ENCODE measurements around the gene PTPRO.

Gene PTPRO

GRCh38 chr12:15575671-15576541 is 253.6 kb downstream of the PTPRO start:
- no peak for TF ChIP-seq CTCF (IDR thresholded peaks at IDR 0.05; ENCODE audit: low read depth, low read length)
- no peak overlapping the region for H3K4me3 ChIP-seq (ENCODE audit: low read depth, low read length)

DNA sequence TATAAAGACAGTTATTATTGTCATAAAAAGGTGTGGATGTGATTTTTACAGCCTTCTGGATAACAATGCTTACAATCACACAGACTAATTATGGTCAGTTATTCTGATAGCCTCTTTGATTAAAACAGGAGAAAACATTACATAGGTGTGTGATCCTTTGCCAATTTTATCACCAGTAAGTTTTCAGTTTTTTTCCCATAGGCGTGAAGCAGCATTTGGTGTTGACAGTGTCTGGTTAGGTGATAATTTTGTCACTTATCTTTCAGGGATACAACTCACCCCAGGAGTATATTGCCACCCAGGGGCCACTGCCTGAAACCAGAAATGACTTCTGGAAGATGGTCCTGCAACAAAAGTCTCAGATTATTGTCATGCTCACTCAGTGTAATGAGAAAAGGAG is 258.1 kb downstream of the PTPRO start:
- no peak overlapping the region for H3K4me3 ChIP-seq (ENCODE audit: low read depth, low read length)
- no peak for TF ChIP-seq CTCF (IDR thresholded peaks at IDR 0.05; ENCODE audit: low read depth, low read length)

DNA sequence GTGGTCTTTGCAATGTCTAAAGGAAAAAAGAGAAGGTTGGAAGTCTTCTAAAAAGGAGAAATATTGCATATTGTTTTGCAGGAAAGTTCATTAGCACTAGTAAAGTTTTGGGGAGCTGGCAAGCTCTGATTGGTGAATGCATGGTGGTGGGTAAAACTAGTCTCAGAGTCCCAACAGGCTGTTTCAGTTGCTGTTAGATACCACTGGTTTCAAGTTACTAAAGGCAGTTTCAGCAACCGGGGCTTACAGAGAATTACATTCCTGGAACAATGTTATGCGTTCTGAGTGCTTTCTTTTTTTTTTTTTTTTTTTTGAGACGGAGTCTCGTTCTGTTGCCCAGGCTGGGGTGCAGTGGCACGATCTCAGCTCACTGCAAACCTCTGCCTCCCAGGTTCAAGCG is 258.7 kb downstream of the PTPRO start:
- H3K4me3 ChIP-seq (ENCODE audit: low read depth, low read length), result no peak overlapping the region
- TF ChIP-seq CTCF (IDR thresholded peaks at IDR 0.05; ENCODE audit: low read depth, low read length), result no peak

- TF ChIP-seq CTCF (IDR thresholded peaks at IDR 0.05; ENCODE audit: low read depth, low read length), result no peak
These were observed 261.5 kb downstream of the PTPRO start for GRCh38 chr12:15583804-15584203.

DNA sequence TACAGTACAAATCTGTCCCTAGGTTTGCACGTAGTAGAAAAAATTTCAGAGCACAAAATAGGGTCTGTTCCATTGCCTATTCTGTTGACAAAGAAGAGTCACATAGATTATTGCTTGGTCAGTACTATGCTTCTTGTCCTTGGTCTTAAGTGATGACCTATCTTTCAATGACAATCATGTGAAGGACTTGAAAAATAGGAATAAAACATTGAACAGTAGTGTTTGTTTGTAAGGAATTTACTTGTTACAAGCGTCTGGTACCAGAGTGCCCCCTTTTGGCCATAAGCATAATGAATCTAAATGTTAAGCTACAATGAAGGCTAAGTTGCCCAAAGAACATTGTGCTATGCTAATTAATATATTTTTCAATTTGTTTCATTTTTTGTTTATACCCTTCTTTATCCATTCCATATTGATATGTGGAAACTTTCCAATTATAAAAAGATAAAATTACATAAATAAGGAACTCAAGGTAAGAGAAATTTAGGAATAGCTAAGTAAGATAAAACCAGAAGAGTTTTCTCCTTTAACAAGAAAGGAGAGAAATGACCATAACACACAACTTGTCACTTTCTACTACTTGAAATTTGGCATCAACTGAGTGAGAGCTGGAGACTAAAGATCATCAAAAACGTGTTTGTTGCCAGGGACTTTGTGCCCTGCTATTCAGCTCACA is 262.2 kb downstream of the PTPRO start:
- peak; percentile 60 for TF ChIP-seq CTCF (IDR thresholded peaks at IDR 0.05; ENCODE audit: low read depth, low read length)

More at GRCh38 chr12:15583804-15584203, 261.5 kb downstream of the PTPRO start:
- H3K4me3 ChIP-seq (ENCODE audit: low read depth, low read length), result no peak overlapping the region

DNA sequence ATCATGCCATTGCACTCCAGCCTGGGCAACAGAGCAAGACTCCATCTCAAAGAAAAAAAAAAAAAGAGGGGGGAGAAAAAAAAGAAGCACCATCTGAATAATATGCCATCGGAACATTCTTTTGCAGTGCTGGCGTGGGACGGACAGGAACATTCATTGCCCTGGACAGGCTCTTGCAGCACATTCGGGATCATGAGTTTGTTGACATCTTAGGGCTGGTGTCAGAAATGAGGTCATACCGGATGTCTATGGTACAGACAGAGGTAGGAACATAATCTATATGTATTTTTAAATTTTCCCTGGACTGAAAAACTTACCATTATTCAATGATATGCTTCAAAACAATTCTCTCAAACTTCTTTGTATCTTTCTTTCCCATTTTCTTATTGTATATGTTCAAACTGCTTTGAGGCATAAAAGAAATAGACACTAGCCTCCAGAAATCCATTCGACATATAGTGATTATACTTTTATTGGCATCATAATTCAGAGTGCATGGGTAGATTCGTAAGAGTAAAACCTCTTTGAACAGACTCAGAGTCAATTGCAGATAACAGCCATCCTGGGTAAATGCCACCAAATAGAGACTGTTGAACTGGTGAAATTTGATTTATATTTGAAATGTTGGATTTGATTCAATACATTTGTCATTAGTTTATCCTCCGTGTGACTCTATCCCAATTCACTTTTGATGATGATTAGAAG is 267.2 kb downstream of the PTPRO start:
- H3K4me3 ChIP-seq (ENCODE audit: low read depth, low read length), result no peak overlapping the region
- TF ChIP-seq CTCF (IDR thresholded peaks at IDR 0.05; ENCODE audit: low read depth, low read length), result no peak

More for the DNA sequence above, 262.2 kb downstream of the PTPRO start:
- no peak overlapping the region for H3K4me3 ChIP-seq (ENCODE audit: low read depth, low read length)

Data from WI38 (cell line).